Esophagus squamous epithelium (tissue), 4 donors: ENCODE results near the gene COL20A1.

Experiments used
- CTCF ChIP-seq, 6 experiments: fragments of 450-650 bp in 4 of 6; fragments of 200-600 bp in 2 of 6; sonication (generic) in 2 of 6; IDR thresholded peaks; one replicate each; pipeline ENCODE4 v1.5.1; 2016 to 2019; ENCODE audit warnings: antibody characterized with exemption in 6 of 6, mild to moderate bottlenecking in 4 of 6, moderate library complexity in 4 of 6
- POLR2A ChIP-seq, 4 donors: fragments of 450-650 bp; IDR thresholded peaks; one replicate each; pipeline ENCODE4 v1.6.1; 2017; ENCODE audit warnings: antibody characterized with exemption in 4 of 4, mild to moderate bottlenecking in 4 of 4, moderate library complexity in 3 of 4

- TF ChIP-seq CTCF (IDR thresholded peaks at IDR 0.05): no peak
- TF ChIP-seq POLR2A (IDR thresholded peaks at IDR 0.05): no peak
Observed at GRCh38 chr20:63297796-63298572, 5.0 kb downstream of the COL20A1 start.
